SK-N-SH treated with all-trans-retinoic acid at 6 μM for 48 hours (cell line): ENCODE results near the gene APOBEC4.

Experiments
- ATAC-seq: fragments of 200-7000 bp; cut with Tn5 transposase; 3 replicates; pipeline ENCODE4 v1.9.1; 2020; ENCODE audit warnings: mild to moderate bottlenecking, moderate library complexity
- ARNTL ChIP-seq: fragments of 450-650 bp; formaldehyde crosslinking; IDR thresholded peaks from 2 replicates; pipeline ENCODE4 v1.5.0; 2020; ENCODE audit warnings: low read depth, mild to moderate bottlenecking, moderate library complexity, borderline replicate concordance
- BACH2 ChIP-seq: fragments of 250-450 bp; sonication (Bioruptor Pico); IDR thresholded peaks from 2 replicates; pipeline ENCODE4 v1.9.0; 2021; ENCODE audit warnings: mild to moderate bottlenecking, borderline replicate concordance
- CREB5 ChIP-seq: fragments of 250-450 bp; sonication (Bioruptor Pico); IDR thresholded peaks from 2 replicates; pipeline ENCODE4 v1.5.1; 2020; ENCODE audit warnings: low read depth, mild to moderate bottlenecking, moderate library complexity
- CSDC2 ChIP-seq: fragments of 250-450 bp; sonication (Bioruptor Pico); IDR thresholded peaks from 2 replicates; pipeline ENCODE4 v1.5.0; 2020; ENCODE audit warnings: mild to moderate bottlenecking, moderate library complexity
- CSRNP3 ChIP-seq: fragments of 250-450 bp; sonication (Bioruptor Pico); IDR thresholded peaks from 2 replicates; pipeline ENCODE4 v1.5.1; 2021; ENCODE audit warnings: mild to moderate bottlenecking, moderate library complexity
- ESRRG ChIP-seq: fragments of 250-450 bp; sonication (Bioruptor Pico); IDR thresholded peaks from 2 replicates; pipeline ENCODE4 v1.6.1; 2021; ENCODE audit warnings: mild to moderate bottlenecking
- GLIS3 ChIP-seq: fragments of 250-450 bp; sonication (Bioruptor Pico); IDR thresholded peaks from 2 replicates; pipeline ENCODE4 v1.5.0; 2020; ENCODE audit warnings: mild to moderate bottlenecking, moderate library complexity
- OSR1 ChIP-seq: fragments of 250-450 bp; sonication (Bioruptor Pico); IDR thresholded peaks from 2 replicates; pipeline ENCODE4 v1.8.0; 2022; ENCODE audit warnings: moderate library complexity, mild to moderate bottlenecking, inconsistent platforms
- PATZ1 ChIP-seq: fragments of 250-450 bp; sonication (Bioruptor Pico); IDR thresholded peaks from 2 replicates; pipeline ENCODE4 v1.8.0; 2020; ENCODE audit warnings: mild to moderate bottlenecking, moderate library complexity, borderline replicate concordance
- POU6F1 ChIP-seq: fragments of 250-450 bp; sonication (Bioruptor Pico); IDR thresholded peaks from 2 replicates; pipeline ENCODE4 v1.8.0; 2021; ENCODE audit warnings: low read depth, mild to moderate bottlenecking, moderate library complexity, borderline replicate concordance
- PPARA ChIP-seq: fragments of 250-450 bp; sonication (Bioruptor Pico); IDR thresholded peaks from 2 replicates; pipeline ENCODE4 v1.5.0; 2020; ENCODE audit warnings: mild to moderate bottlenecking, borderline replicate concordance
- RARB ChIP-seq: fragments of 250-450 bp; sonication (Bioruptor Pico); IDR thresholded peaks from 2 replicates; pipeline ENCODE4 v1.8.0; 2021; ENCODE audit warnings: mild to moderate bottlenecking, moderate library complexity
- SNAI2 ChIP-seq: fragments of 250-450 bp; sonication (Bioruptor Pico); IDR thresholded peaks from 2 replicates; pipeline ENCODE4 v1.5.0; 2020; ENCODE audit warnings: mild to moderate bottlenecking, moderate library complexity
- TCF4 ChIP-seq: fragments of 250-450 bp; sonication (Bioruptor Pico); IDR thresholded peaks from 2 replicates; pipeline ENCODE4 v1.8.0; 2021; ENCODE audit warnings: mild to moderate bottlenecking, moderate library complexity, borderline replicate concordance
- TOX ChIP-seq: fragments of 250-450 bp; sonication (Bioruptor Pico); IDR thresholded peaks from 2 replicates; pipeline ENCODE4 v1.8.0; 2021; ENCODE audit warnings: mild to moderate bottlenecking, moderate library complexity, borderline replicate concordance
- TSHZ2 ChIP-seq: fragments of 250-450 bp; sonication (Bioruptor Pico); IDR thresholded peaks from 2 replicates; pipeline ENCODE4 v1.5.0; 2020; ENCODE audit warnings: mild to moderate bottlenecking, moderate library complexity
- ZC3H10 ChIP-seq: fragments of 250-450 bp; sonication (Bioruptor Pico); IDR thresholded peaks from 2 replicates; pipeline ENCODE4 v1.5.1; 2021; ENCODE audit warnings: mild to moderate bottlenecking, moderate library complexity
- ZFP30 ChIP-seq: fragments of 450-650 bp; formaldehyde crosslinking; IDR thresholded peaks from 2 replicates; pipeline ENCODE4 v1.5.0; 2022; ENCODE audit warnings: mild to moderate bottlenecking, moderate library complexity
- ZNF565 ChIP-seq: fragments of 450-650 bp; formaldehyde crosslinking; conservative IDR thresholded peaks from 2 replicates; pipeline ENCODE4 v1.5.0; 2020; ENCODE audit warnings: low read depth, mild to moderate bottlenecking, moderate library complexity
- ZNF70 ChIP-seq: fragments of 450-650 bp; formaldehyde crosslinking; IDR thresholded peaks from 2 replicates; pipeline ENCODE4 v1.5.0; 2020; ENCODE audit warnings: mild to moderate bottlenecking, moderate library complexity
- ZNF8 ChIP-seq: fragments of 450-650 bp; formaldehyde crosslinking; IDR thresholded peaks from 2 replicates; pipeline ENCODE4 v1.5.0; 2020; ENCODE audit warnings: mild to moderate bottlenecking, moderate library complexity

Gene APOBEC4

GRCh38 chr1:183622884-183623785, 30.0 kb downstream of the APOBEC4 start:
- no peak for TF ChIP-seq ZFP30 (CRISPR knock-in tag)
- no peak for TF ChIP-seq TCF4
- 0 out of 2 replicates have a peak, but pooled peaks have one; percentile 31 for TF ChIP-seq RARB (CRISPR knock-in tag)
- peak; percentile 98 for ATAC-seq

- TF ChIP-seq TOX (CRISPR knock-in tag) (no peak), GLIS3 (CRISPR knock-in tag) (no peak), ESRRG (CRISPR knock-in tag) (no peak), CREB5 (CRISPR knock-in tag) (no peak), ZNF8 (no peak)
- no peak for ATAC-seq
Observed at GRCh38 chr1:183622013-183622412, 31.1 kb downstream of the APOBEC4 start.

GRCh38 chr1:183620311-183620710, 32.8 kb downstream of the APOBEC4 start:
- no peak for ATAC-seq
- no peak for TF ChIP-seq ARNTL (CRISPR knock-in tag)
- TF ChIP-seq ZFP30 (CRISPR knock-in tag) = no peak
- no peak for TF ChIP-seq PATZ1 (CRISPR knock-in tag)
- no peak for TF ChIP-seq BACH2 (CRISPR knock-in tag)
- no peak for TF ChIP-seq RARB (CRISPR knock-in tag)
- no peak for TF ChIP-seq ZNF8
- TF ChIP-seq ZNF70 (CRISPR knock-in tag) = no peak
- TF ChIP-seq TSHZ2 (CRISPR knock-in tag) = no peak
- TF ChIP-seq ZNF565 (CRISPR knock-in tag) = no peak
- no peak for TF ChIP-seq ESRRG (CRISPR knock-in tag)
- TF ChIP-seq CSDC2 (CRISPR knock-in tag) = no peak
- TF ChIP-seq GLIS3 (CRISPR knock-in tag) = no peak
- no peak for TF ChIP-seq TOX (CRISPR knock-in tag)
- no peak for TF ChIP-seq PPARA (CRISPR knock-in tag)
- no peak for TF ChIP-seq ZC3H10 (CRISPR knock-in tag)
- no peak for TF ChIP-seq SNAI2 (CRISPR knock-in tag)
- no peak for TF ChIP-seq TCF4
- no peak for TF ChIP-seq POU6F1 (CRISPR knock-in tag)
- no peak for TF ChIP-seq OSR1 (CRISPR knock-in tag)
- TF ChIP-seq, all 23 proteins: peak for 0

- ATAC-seq = no peak
- TF ChIP-seq TCF4 (no peak), ESRRG (CRISPR knock-in tag) (no peak), ZNF565 (CRISPR knock-in tag) (no peak), ZNF70 (CRISPR knock-in tag) (no peak), SNAI2 (CRISPR knock-in tag) (no peak), OSR1 (CRISPR knock-in tag) (no peak), CSRNP3 (CRISPR knock-in tag) (no peak), ZC3H10 (CRISPR knock-in tag) (no peak), ARNTL (CRISPR knock-in tag) (no peak), PATZ1 (CRISPR knock-in tag) (no peak), TOX (CRISPR knock-in tag) (no peak), CSDC2 (CRISPR knock-in tag) (no peak), ZFP30 (CRISPR knock-in tag) (no peak), CREB5 (CRISPR knock-in tag) (no peak)
Observed at GRCh38 chr1:183619781-183620180, 33.3 kb downstream of the APOBEC4 start.
